Mononuclear cell (primary cell): ENCODE results near the gene PARVA. TPM values are rescaled to one million over a fixed set of nuclear protein-coding genes. Genes with fewer than 3 reads are reported as not detected.

ENCODE experiments used
- H3K27me3 ChIP-seq: 2 replicates; pipeline ENCODE4 v1.6.0; 2011; ENCODE audit warnings: low read length, control low read depth; ENCODE audit not compliant: insufficient read depth
- H3K4me1 ChIP-seq: 2 replicates; pipeline ENCODE4 v1.5.1; 2011; ENCODE audit warnings: mild to moderate bottlenecking, low read length, control low read depth; ENCODE audit not compliant: insufficient read depth
- H3K4me3 ChIP-seq: 2 replicates; pipeline ENCODE4 v1.5.1; 2011; ENCODE audit warnings: mild to moderate bottlenecking, low read length, moderate library complexity
- H3K9me3 ChIP-seq: 2 replicates; pipeline ENCODE4 v1.5.1; 2011; ENCODE audit warnings: low read depth, mild to moderate bottlenecking, control low read depth, low read length
- total RNA-seq: library from RNA; depleted of rRNA; stranded (reverse); fragments of >200 nt; gene quantifications from one replicate; pipeline ENCODE4 v1.2.3, GENCODE V29; 2012

PARVA gene
- total RNA-seq, 1 donor = 0.21 TPM

- Histone ChIP-seq H3K4me3 (no peak overlapping the region), H3K4me1 (no peaks in the 10 kb centered on the region), H3K9me3 (no peaks in the 10 kb centered on the region), H3K27me3 (no peaks in the 10 kb centered on the region)
Observed at GRCh38 chr11:12536566-12536965, 159.2 kb downstream of the PARVA start.

GRCh38 chr11:12537778-12538401 is 160.5 kb downstream of the PARVA start:
- H3K4me3 ChIP-seq = no peak overlapping the region

GRCh38 chr11:12538889-12539421 is 161.6 kb downstream of the PARVA start:
- no peaks in the 10 kb centered on the region for H3K9me3 ChIP-seq
- H3K27me3 ChIP-seq = no peaks in the 10 kb centered on the region
- H3K4me3 ChIP-seq = no peak overlapping the region
- H3K4me1 ChIP-seq = no peaks in the 10 kb centered on the region

More at GRCh38 chr11:12537778-12538401, 160.5 kb downstream of the PARVA start:
- H3K4me1 ChIP-seq = no peaks in the 10 kb centered on the region
- no peaks in the 10 kb centered on the region for H3K27me3 ChIP-seq
- H3K9me3 ChIP-seq = no peaks in the 10 kb centered on the region

GRCh38 chr11:12539572-12539971 is 162.2 kb downstream of the PARVA start:
- H3K4me1 ChIP-seq = no peaks in the 10 kb centered on the region
- no peaks in the 10 kb centered on the region for H3K27me3 ChIP-seq
- no peak overlapping the region for H3K4me3 ChIP-seq
- no peaks in the 10 kb centered on the region for H3K9me3 ChIP-seq

GRCh38 chr11:12540075-12540680 is 162.8 kb downstream of the PARVA start:
- H3K4me3 ChIP-seq = no peak overlapping the region
- no peaks in the 10 kb centered on the region for H3K4me1 ChIP-seq
- no peaks in the 10 kb centered on the region for H3K9me3 ChIP-seq
- no peaks in the 10 kb centered on the region for H3K27me3 ChIP-seq

- no peaks in the 10 kb centered on the region for H3K4me1 ChIP-seq
- no peaks in the 10 kb centered on the region for H3K27me3 ChIP-seq
- no peaks in the 10 kb centered on the region for H3K9me3 ChIP-seq
- no peak overlapping the region for H3K4me3 ChIP-seq
Observed at GRCh38 chr11:12540913-12541582, 163.7 kb downstream of the PARVA start.

GRCh38 chr11:12541583-12542151 is 164.3 kb downstream of the PARVA start:
- Histone ChIP-seq H3K4me3 (no peak overlapping the region), H3K9me3 (no peaks in the 10 kb centered on the region), H3K27me3 (no peaks in the 10 kb centered on the region), H3K4me1 (no peaks in the 10 kb centered on the region)

GRCh38 chr11:12542186-12542935 is 165.0 kb downstream of the PARVA start:
- no peak overlapping the region for H3K4me3 ChIP-seq
- no peaks in the 10 kb centered on the region for H3K9me3 ChIP-seq
- no peaks in the 10 kb centered on the region for H3K4me1 ChIP-seq
- no peaks in the 10 kb centered on the region for H3K27me3 ChIP-seq

GRCh38 chr11:12543596-12544415 is 166.4 kb downstream of the PARVA start:
- Histone ChIP-seq H3K9me3 (no peaks in the 10 kb centered on the region), H3K4me1 (no peaks in the 10 kb centered on the region), H3K27me3 (no peaks in the 10 kb centered on the region), H3K4me3 (no peak overlapping the region)

- Histone ChIP-seq H3K4me1 (no peaks in the 10 kb centered on the region), H3K4me3 (no peak overlapping the region), H3K9me3 (no peaks in the 10 kb centered on the region), H3K27me3 (no peaks in the 10 kb centered on the region)
Observed at GRCh38 chr11:12544986-12545775, 167.8 kb downstream of the PARVA start.

GRCh38 chr11:12546122-12546521 is 168.8 kb downstream of the PARVA start:
- no peaks in the 10 kb centered on the region for H3K4me1 ChIP-seq
- no peaks in the 10 kb centered on the region for H3K27me3 ChIP-seq
- H3K4me3 ChIP-seq = no peak overlapping the region
- no peaks in the 10 kb centered on the region for H3K9me3 ChIP-seq

GRCh38 chr11:12546660-12547059 is 169.3 kb downstream of the PARVA start:
- H3K27me3 ChIP-seq = no peaks in the 10 kb centered on the region
- no peaks in the 10 kb centered on the region for H3K9me3 ChIP-seq
- H3K4me3 ChIP-seq = no peak overlapping the region
- H3K4me1 ChIP-seq = no peaks in the 10 kb centered on the region

GRCh38 chr11:12547953-12548650 is 170.7 kb downstream of the PARVA start:
- Histone ChIP-seq H3K4me3 (no peak overlapping the region), H3K4me1 (no peaks in the 10 kb centered on the region), H3K27me3 (no peaks in the 10 kb centered on the region), H3K9me3 (no peaks in the 10 kb centered on the region)
